Activated CD4-positive, CD25-positive, alpha-beta regulatory T cell treated with anti-CD3 and anti-CD28 coated beads, Interleukin-2, amount 50 U/mL, for 24 hours (primary cell): ENCODE measurements around the gene EEF1AKMT1.
"Not testable (repeated sequence)": the region's sequence is repeated elsewhere in the genome, so short reads cannot be mapped to it uniquely, and the experiment has no call there.

Experiments used
- ATAC-seq, 2 donors: fragments of 150-1000 bp; cut with Tn5 transposase; one replicate each; pipeline ENCODE4 v1.10.0; 2021; ENCODE audit warnings: mild to moderate bottlenecking in 1 of 2, moderate library complexity in 1 of 2

EEF1AKMT1 gene

DNA sequence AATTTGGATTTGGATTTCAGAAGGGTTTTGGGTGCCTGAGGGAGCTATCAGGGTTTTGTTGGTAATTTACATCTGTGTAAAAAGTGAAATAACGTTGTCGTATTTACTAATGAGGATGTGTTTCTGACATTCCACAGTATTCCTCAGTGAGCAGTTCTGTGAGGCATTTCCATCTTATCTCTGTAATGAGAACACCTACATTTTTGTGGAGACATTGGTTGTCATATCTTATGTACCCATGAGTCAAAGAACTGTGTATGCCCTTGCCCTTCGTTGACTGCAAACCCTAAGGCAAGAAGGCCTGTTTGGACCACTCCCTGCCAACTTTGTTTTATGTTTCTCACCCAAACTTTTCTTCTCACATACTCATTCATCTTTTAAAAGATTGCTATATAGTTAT, 84.5 kb downstream of the EEF1AKMT1 start:
- ATAC-seq, result no peak

DNA sequence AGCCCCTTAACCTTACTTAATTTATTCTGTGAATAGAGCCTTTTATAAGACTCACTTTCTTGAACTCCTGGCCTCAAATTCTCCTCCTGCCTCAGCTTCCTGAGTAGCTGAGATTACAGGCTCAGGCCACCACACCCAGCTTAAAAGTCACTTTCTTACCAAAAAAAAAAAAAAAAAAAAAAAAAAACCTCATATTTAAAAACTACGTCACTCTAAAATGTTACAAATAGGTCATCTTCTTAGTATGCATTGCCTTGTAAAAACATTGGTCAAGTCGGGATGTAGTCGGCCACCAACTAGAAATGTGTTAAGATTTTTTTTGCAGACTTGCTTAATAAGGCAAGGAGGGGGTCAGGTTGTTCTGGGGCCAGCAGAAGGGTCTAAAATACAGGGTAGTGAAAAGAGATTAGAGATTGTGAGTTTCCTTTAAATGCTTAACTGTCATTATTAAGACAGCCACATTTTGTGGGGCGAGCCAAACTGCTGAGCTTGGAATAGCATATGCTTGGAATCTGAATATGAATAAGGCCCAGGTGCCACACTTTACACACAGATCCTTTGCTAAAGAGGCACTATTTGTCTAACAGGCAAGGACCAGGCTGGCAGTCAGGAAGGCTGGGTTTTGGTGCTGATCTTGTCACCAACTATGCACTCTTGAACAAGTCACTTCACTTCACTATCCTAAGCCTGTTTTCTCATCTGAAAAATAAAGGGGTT, 86.7 kb downstream of the EEF1AKMT1 start:
- no peak for ATAC-seq

DNA sequence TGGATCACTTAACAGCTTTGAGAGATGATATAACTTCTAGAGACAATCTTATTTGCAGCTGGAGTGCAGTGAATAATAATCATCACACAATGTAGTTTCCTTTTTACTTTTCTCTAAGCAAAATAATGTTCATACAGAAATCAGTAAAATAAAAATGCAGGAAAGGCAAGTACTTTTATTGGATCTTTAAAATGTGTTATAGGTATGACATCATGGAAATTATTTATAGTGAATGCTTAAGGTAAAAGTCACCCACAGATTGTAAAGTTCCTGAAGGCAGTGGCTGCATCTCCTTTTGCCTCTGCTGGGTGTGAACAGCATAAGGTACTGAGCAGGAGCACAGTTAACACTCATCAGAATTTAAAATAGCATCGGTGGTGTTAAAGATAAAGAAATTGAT, 87.6 kb downstream of the EEF1AKMT1 start:
- no peak for ATAC-seq

DNA sequence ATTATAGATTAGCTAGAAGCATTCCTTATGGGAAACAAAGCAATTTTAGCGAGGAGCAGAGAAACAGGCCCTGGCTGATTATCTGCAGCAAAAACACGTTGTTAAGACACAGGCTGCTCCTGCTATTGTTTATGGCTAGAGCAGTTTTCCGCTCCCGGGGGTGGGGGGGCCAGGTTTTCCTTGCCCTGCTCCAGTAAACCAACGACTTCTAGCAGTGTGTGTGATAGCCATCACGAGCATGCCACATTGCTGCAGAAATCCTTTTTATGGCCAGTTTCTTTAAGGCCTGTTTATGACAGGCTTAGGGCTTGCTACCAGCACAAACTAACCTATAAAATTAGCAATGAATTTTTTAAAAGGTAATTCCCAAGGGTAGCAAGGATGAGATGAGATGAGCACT, 88.7 kb downstream of the EEF1AKMT1 start:
- no peak for ATAC-seq

DNA sequence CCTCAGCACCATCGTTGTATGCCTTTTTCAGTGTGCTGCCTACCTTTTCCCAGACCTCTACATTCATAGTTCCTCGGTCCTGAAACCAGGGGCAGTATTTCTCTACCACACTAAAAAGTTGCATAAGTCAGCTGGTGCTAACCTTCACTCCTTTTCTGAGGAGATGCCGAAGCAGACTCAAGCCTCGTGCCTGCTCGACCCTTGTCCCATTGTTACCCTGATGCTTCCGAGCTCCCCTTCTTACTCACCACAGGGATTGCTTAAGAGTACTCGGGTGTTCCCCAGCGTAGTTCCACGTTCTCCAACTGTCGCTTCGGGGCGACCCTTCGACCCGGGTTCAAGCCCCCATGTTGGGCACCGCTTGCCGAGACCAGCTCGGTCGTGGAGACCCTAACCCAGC, 89.2 kb downstream of the EEF1AKMT1 start:
- no peak for ATAC-seq

DNA sequence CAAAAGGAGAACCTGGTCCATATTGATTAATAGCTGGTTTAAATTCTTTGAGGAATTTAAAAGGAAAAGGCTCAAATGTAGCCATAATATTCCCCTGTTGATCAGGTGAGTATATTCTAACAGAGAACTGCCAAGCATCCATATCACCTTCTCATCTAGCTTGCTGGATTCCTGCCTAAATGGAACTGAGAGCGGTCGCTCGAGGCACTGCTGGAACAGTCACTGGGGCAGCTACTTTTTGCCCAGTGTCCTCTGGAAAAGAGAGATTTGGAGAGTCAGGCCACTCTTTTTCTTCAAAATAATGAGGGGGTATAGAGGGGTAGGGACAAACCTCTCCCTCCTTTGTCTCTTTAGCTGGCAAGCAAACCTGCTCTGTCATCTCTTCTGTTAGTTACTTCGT, 89.7 kb downstream of the EEF1AKMT1 start:
- no peak for ATAC-seq

DNA sequence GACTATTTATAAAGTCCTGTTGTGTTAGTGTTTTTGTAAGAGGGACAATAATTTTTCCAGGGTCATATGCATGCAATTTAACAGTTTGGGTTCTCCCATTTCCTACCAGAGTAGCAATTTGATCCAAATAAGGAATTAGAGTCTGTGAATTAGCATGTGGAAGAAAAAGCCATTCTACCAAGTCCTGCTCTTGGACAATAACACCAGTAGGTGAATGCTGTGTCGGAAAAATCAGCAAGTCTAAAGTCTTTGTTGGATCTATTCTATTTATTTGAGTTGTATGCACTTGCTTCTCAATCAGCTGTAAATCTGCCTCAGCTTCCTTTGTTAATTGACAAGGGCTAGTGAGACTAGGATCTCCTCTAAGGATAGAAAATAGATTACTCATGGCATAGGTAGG, 91.7 kb downstream of the EEF1AKMT1 start:
- ATAC-seq, result no peak

DNA sequence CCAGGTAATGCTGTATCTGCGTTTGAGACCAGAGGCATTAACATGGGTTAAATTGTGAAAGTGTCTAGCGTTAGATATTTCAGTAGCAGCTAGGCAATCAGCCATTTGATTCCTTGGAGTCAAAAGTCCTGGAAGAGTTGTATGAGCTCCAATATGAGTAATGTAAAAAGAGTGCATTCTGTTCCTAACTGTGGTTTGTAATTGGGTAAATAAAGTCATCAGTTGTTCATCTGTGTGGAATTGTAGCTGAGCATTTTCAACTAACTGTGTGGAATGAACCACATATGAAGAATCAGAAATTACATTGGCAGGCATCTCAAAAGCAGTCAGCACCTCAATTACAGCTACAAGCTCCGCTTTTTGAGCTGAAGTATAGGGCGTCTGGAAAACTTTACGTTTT, 92.3 kb downstream of the EEF1AKMT1 start:
- not testable (repeated sequence) for ATAC-seq

DNA sequence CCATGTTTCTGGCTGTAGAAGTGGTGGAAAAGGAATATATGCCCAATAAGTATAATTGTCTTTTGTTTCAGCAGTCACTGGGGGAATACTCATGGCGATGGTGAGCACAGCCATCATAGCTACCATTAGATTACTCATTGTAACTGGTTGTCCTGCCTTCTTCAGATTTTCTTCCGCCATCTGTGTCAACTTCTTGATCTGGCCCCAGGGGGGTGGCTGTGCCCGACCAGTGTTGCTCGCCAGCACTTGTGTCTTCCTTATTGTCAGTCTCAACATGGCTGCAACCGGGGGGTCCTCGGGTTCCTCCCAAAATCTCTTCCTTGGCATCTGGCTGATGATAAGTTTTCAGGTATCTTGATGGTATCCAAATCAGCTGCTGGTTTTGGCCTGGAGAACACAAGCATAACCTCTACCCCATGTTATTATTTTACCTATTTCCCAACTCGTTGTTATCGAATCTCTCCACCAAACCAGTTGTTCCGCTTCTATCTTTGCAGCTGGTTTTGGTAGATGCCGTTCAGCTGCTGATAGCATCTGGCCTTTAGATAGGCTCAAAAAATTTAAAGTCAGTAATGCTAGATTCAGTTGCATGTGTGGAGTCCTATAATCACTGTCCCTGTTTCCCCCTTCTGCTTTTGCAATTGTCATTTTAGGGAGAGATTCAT, 93.2 kb downstream of the EEF1AKMT1 start:
- ATAC-seq, result no peak

DNA sequence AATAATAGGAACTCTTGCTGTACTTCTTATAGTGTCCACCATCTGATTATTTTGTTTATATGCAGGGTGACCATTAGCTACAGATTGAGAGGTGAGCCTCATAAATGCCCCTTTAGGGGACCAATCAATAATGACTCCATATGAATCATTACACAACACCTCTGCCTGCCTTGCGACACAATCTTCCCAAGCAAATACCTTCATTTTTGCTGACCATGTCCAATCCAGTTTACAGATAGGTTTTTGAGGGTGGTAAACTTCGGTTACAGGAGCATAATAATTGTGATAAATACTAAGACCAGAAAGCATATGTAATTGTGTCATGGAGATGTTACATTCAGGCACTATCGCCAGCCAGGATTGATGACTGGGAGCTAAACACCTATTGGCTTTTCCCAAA, 93.9 kb downstream of the EEF1AKMT1 start:
- no peak for ATAC-seq
